CD4-positive, alpha-beta T cell treated with Interleukin-1 beta for 1 hour (primary cell): ENCODE data around the gene UBTD1.

Experiments used
- DNase-seq, 2 donors: peaks; one replicate each; pipeline ENCODE4 v3.0.0-alpha.2; 2020 to 2022

UBTD1 gene

DNA sequence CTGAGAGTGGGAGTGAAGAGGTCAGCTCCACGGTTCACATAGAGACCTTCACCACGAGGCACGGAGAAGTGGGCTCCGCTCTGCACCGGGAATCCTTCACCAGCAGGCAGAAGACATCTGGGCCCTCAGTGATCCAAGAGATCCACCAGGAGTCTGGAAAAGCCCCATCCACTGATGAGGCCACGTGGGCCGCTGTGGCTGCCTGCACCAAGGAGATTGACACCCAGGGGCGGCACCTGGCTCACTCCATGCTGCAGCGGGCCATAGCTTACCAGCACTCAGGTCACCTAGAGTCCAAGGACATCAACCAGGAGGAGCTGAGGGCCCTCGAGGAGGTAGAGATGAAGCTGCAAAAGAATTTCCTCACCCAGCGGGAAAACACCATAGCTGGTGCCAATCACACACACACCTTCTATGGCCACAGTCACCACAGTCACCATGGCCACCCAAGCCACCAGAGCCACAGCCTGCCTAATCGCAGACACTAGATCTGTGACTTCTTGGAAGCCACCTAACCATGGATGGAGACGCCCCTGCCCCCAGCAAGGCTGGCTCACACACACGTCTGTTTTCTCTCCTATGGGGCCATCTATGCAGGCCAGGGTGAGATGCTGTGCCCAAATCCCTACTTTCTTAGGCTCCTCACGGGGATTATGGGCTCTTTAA, 91.5 kb downstream of the UBTD1 start:
- DNase-seq, result peak; percentile 14 to 20

DNA sequence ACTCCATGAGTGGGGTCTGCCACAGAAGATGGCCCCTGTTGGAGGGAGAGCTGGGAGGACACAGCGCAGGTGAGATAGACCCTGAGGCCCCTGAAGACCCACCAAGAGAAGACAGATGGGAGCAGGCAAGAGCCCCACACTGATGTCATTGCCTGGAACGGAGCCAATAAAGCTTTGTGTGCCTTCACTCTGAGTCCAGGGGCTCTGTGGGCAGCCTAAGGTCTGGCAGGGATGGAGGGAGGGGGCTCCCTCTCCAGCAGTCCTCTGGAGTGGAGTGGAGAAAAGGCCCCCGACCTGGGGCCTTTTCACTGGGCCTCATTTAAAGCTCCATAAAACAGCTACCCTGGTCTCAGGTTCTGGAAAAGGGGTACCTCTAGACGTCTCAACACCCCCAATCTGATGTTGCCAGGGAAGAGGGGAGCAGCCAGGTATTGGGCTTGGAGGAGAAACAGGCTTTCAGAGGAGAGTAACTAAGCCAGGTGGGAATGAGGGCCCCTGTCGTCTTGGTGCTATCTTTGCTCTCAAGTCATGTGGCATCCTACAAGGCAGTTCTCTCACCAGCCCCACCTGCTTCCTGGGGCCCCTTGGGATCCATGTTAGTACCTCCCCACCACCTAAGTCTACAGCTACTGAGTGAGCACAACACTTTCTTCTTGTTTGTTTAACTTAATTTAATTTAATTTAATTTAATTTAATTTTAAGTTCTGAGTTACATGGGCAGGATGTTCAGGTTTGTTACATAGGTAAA, 92.2 kb downstream of the UBTD1 start:
- DNase-seq, result no peak

- DNase-seq, result no peak
Observed at GRCh38 chr10:97593421-97593820, 94.7 kb downstream of the UBTD1 start.

DNA sequence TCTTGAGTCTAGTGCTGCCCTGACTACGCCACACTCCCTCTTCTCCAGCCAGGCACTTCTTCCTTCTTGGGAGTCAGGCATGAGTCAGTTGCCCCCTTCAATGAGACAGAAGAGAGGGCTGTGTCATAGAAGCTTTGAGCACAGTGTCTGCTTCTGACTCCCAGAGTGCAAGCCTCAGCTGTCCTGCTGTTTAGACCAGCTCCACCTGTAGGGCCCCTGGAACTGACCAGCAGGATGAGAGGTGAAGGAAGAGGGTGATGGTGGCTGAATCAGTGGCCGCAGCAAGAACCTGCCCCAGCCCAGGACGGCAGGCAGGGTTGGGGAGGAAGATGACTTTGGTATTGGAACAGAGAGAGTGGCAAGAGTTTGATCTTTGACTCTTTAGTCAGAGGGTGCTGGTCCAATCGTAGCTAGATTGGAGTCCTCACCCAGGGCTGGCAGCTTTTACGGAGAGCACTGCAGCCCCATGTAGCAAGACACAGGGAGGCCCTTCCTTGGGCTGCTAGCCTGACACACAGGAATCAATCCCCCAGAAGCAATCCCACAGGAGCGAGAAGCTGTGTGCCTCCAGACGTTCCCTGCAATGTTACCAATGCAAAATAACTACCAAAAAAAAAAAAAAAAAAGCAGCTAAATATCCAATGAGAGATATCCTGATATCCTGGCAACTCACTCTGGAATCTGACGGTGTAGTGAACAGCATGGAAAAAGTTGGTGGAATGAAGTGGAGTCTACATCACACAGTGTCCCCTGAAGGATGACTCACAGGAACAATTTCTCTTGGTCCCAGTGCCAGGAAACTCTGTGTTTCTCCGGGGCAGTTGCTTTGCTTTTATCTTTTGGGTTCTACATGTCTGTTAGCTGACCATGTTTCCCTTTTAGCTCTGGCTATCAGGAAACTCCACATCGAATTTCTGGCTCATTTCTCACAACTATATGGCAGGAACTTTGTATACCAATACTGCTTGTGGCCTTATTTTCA, 97.7 kb downstream of the UBTD1 start:
- DNase-seq, result no peak

DNA sequence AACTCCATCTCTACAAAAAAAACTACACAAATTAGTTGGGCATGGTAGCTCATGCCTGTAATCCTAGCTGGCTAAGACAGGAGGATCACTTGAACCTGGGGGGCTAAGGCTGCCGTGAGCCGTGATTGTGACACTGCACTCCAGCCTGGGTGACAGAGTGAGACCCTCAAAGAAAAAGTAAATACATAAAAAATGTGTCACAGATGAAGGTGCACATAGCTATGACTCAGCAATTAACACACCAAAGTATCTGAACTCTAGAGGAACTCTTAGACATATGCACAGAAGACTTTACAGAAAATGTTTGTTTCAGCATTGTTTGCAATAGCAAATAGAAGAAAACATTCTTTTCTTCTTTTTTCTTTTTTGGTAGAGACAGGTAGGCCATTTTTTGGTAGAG, 99.1 kb downstream of the UBTD1 start:
- no peak for DNase-seq

- no peak for DNase-seq
Observed at GRCh38 chr10:97598407-97599271, 99.9 kb downstream of the UBTD1 start.

DNA sequence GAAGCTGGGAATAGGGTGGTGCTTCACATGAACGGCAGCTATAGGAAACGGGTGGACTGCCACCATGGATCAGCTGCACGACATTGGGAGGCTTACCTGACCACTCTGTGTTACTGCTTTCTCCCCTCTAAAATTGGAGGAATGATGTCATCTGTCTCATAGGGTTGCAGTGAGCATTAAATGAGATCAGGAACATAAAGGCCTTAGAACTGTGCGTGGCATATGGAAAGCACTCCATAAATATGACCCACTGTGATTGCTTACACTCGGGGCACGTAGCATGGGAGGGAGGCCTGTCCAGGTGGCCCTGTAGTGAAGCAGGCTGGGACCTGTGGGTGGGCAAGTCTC, 100.5 kb downstream of the UBTD1 start:
- DNase-seq, result no peak

- DNase-seq, result no peak
Observed at GRCh38 chr10:97600616-97601015, 101.9 kb downstream of the UBTD1 start.

- DNase-seq, result no peak
Observed at GRCh38 chr10:97601268-97602215, 102.8 kb downstream of the UBTD1 start.

DNA sequence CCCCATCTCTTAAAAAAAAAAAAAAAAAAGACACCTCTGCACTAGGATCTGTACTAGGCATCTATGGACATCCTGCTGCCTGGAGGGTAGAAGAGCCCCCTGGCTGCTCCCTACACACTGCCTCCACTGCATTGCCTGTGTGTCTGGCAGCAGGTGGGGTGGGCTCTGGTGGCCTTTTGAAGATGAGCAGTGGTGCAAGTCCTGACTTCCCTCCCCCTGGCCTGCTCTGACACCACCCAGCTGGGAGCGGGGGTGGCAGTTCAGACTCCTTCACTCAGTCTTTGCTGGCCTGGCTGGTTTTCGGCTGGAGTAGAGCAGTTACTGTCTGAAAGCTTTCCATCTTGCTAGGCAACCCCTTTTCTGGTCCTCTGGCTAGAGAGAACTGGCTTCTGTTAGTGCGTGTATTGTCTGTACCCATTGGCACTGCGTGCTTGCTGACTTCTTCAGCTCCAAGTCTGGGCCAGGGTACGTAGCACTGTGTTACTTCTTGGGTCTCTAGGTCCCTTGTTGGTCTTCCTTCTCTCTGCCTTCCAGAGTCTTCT, 108.4 kb downstream of the UBTD1 start:
- DNase-seq, result no peak

GRCh38 chr10:97608991-97609561, 110.4 kb downstream of the UBTD1 start:
- DNase-seq, result no peak

GRCh38 chr10:97611473-97611872, 112.7 kb downstream of the UBTD1 start:
- DNase-seq, result no peak

- DNase-seq, result peak in 1 of 2 donors; percentile 6
Observed at GRCh38 chr10:97612386-97612785, 113.7 kb downstream of the UBTD1 start.

DNA sequence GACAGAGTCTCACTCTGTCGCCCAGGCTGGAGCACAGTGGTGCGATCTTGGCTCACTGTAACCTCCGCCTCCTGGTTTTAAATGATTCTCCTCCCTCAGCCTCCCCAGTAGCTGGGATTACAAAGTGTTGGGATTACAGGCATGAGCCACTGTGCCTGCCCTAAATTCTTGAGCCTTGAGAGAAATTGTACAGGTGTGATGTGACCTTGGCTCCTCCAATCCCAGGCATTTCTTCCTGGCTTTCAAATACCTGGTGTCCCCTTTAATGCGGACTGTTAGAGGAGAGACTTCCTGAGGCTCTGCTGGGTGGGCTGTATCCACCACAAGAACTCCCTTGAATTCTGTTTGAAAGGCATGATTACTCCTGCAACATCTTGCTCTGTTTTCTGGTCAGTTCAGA, 119.6 kb downstream of the UBTD1 start:
- DNase-seq, result no peak

DNA sequence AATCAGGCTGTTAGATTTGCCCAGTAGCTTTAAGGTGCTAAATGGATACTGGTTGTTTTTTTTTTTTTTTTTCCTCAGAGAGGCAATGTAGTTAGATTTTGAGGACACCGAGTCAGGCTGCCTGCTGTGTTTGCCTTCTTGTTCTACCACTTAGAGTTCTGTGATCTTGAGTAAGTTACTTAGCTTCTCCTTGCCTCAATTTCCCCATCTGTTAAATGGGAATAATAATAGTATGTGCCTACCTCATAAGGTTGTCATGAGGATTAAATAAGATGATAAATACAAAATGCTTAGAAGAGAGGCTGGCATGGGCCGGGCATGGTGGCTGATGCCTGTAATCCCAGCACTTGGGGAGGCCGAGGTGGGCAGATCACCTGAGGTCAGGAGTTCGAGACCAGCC, 120.0 kb downstream of the UBTD1 start:
- DNase-seq, result no peak
